Measurements from ENCODE around the gene ATOH1.

The ATOH1 gene

GRCh38 chr4:93828332-93828994, at the start of gene ATOH1:
Gene ATOH1 (plus strand): TSS chr4:93828753. CDS start chr4:93828927, 174 bp downstream.
- no peak for DNase-seq (ENCODE audit: low read depth)

GRCh38 chr4:93779228-93779627, 49.3 kb upstream of the ATOH1 start:
- DNase-seq (ENCODE audit: low read depth), result no peak

- no peak for DNase-seq (ENCODE audit: low read depth)
These were observed 48.5 kb upstream of the ATOH1 start for GRCh38 chr4:93780080-93780479.

- no peak for DNase-seq (ENCODE audit: low read depth)
These were observed 47.4 kb upstream of the ATOH1 start for GRCh38 chr4:93781198-93781597.

GRCh38 chr4:93786149-93786548, 42.4 kb upstream of the ATOH1 start:
- no peak for DNase-seq (ENCODE audit: low read depth)

- DNase-seq (ENCODE audit: low read depth), result no peak
These were observed 39.8 kb upstream of the ATOH1 start for GRCh38 chr4:93788712-93789111.

- peak; percentile 15 for DNase-seq (ENCODE audit: low read depth)
These were observed 36.9 kb upstream of the ATOH1 start for GRCh38 chr4:93791570-93792195.

GRCh38 chr4:93802045-93802444, 26.5 kb upstream of the ATOH1 start:
- no peak for DNase-seq (ENCODE audit: low read depth)

- DNase-seq (ENCODE audit: low read depth), result no peak
These were observed 18.8 kb upstream of the ATOH1 start for GRCh38 chr4:93809773-93810172.

- no peak for DNase-seq (ENCODE audit: low read depth)
These were observed 18.1 kb upstream of the ATOH1 start for GRCh38 chr4:93810340-93810992.

- DNase-seq (ENCODE audit: low read depth), result no peak
These were observed 15.5 kb upstream of the ATOH1 start for GRCh38 chr4:93813092-93813491.

GRCh38 chr4:93814141-93814540, 14.4 kb upstream of the ATOH1 start:
- DNase-seq (ENCODE audit: low read depth), result no peak

- no peak for DNase-seq (ENCODE audit: low read depth)
These were observed 13.8 kb upstream of the ATOH1 start for GRCh38 chr4:93814722-93815121.

- no peak for DNase-seq (ENCODE audit: low read depth)
These were observed 2.9 kb upstream of the ATOH1 start for GRCh38 chr4:93825551-93826216.

GRCh38 chr4:93827272-93827947, 1.1 kb upstream of the ATOH1 start:
- no peak for DNase-seq (ENCODE audit: low read depth)

GRCh38 chr4:93828995-93829819, 654 bp downstream of the ATOH1 start:
- DNase-seq (ENCODE audit: low read depth), result no peak

GRCh38 chr4:93829820-93830687, 1.5 kb downstream of the ATOH1 start:
- DNase-seq (ENCODE audit: low read depth), result no peak

GRCh38 chr4:93831716-93832496, 3.4 kb downstream of the ATOH1 start:
- DNase-seq (ENCODE audit: low read depth), result no peak

GRCh38 chr4:93834249-93835066, 5.9 kb downstream of the ATOH1 start:
- DNase-seq (ENCODE audit: low read depth), result no peak
